ENCODE data around the gene OR51S1. TPM values are rescaled to one million over a fixed set of nuclear protein-coding genes. Genes with fewer than 3 reads are reported as not detected.
"Not testable (repeated sequence)": the region's sequence is repeated elsewhere in the genome, so short reads cannot be mapped to it uniquely, and the experiment has no call there.

OR51S1 gene
- total RNA-seq, 1 donor from 2014 or later = not detected

DNA sequence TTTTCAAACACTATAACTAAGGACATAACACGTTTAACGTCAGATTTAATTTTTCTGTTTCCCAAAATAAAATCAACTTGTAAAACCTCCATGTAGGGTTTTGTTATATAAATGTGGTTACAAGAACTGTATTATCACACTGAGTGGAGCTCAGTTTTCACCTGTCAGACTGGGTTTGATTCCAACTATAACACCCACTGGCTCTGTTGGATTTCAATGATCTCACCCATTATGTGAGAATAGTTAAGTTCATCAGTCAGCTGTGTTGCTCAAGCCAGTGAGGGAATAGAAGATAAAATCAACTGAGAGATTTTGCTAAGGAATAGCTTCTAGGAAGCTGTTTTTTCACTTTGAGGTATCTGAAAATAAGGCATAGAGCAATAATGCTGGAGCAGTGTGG is 39.8 kb downstream of the OR51S1 start:
- no peak overlapping the region for H3K4me3 ChIP-seq (ENCODE audit: low read depth, low read length)
- DNase-seq (ENCODE audit: low read depth) = no peak
- TF ChIP-seq, protein P1, sequence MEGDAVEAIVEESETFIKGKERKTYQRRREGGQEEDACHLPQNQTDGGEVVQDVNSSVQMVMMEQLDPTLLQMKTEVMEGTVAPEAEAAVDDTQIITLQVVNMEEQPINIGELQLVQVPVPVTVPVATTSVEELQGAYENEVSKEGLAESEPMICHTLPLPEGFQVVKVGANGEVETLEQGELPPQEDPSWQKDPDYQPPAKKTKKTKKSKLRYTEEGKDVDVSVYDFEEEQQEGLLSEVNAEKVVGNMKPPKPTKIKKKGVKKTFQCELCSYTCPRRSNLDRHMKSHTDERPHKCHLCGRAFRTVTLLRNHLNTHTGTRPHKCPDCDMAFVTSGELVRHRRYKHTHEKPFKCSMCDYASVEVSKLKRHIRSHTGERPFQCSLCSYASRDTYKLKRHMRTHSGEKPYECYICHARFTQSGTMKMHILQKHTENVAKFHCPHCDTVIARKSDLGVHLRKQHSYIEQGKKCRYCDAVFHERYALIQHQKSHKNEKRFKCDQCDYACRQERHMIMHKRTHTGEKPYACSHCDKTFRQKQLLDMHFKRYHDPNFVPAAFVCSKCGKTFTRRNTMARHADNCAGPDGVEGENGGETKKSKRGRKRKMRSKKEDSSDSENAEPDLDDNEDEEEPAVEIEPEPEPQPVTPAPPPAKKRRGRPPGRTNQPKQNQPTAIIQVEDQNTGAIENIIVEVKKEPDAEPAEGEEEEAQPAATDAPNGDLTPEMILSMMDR (conservative IDR thresholded peaks at IDR 0.05; ENCODE audit: low read depth, low read length) = no peak

DNA sequence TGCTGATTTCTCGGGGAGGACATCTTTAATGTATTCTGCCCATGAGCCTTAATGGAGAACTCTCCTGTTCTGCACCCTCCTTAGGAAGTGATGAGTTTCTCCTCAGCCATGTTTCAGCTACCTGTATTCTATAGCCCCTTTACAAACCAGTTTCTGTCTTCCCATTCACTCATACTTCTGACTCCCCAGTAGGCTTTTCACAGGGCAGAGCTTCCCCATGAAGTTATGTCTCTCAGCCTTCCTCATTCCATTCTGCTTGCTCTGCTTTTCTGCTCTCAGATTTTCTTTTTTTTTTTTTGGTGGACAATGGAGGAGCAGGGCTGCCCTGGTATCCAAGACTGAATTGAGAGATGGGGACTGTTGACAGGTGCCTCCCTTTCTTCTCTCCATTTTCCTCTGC is 40.5 kb downstream of the OR51S1 start:
- DNase-seq (ENCODE audit: low read depth) = no peak
- TF ChIP-seq, protein P1 (conservative IDR thresholded peaks at IDR 0.05; ENCODE audit: low read depth, low read length) = no peak
- no peak overlapping the region for H3K4me3 ChIP-seq (ENCODE audit: low read depth, low read length)

DNA sequence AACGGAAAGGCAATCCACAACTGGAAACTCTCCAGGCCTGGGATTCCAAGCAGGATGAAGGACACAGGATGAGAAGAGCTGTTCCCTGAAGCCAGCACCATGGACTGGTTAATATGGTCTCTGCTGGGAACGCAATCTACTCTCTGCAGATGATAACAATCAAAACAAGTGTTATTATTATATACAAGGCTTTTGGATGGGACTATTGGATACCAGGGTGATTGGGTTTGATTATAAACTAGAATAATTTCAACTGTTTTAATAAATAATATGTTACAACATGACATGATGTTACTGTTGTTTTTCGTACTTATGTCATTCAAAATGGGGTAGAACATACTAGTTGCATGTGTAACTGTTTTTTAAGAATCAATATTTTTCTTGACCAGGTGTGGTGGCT is 44.7 kb downstream of the OR51S1 start, which contains the start of gene OR52R1:
Gene OR52R1, minus strand, starts transcription at position 101 of the 400 bp plus-strand sequence. Its CDS starts 0 bp downstream, at position 101.
- H3K4me3 ChIP-seq (ENCODE audit: low read depth, low read length) = no peak within 1 kb of the TSS
- no peak for DNase-seq (ENCODE audit: low read depth)
- TF ChIP-seq, protein P1 (conservative IDR thresholded peaks at IDR 0.05; ENCODE audit: low read depth, low read length) = no peak

DNA sequence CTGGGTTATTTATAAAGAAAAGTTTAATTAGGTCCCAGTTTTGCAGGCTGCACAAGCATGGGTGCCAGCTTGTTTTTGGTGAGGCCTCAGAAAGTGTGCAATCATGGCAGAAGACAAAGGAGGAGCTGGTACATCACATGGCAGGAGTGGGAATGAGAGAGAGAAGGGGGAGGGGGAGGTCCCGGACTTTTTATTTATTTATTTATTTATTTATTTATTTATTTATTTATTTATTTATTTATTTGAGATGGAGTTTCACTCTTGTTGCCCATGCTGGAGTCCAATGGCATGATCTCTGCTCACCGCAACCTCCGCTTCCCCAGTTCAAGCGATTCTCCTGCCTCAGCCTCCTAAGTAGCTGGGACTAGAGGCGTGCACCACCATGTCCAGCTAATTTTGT is 47.7 kb downstream of the OR51S1 start:
- DNase-seq (ENCODE audit: low read depth) = not testable (repeated sequence)

DNA sequence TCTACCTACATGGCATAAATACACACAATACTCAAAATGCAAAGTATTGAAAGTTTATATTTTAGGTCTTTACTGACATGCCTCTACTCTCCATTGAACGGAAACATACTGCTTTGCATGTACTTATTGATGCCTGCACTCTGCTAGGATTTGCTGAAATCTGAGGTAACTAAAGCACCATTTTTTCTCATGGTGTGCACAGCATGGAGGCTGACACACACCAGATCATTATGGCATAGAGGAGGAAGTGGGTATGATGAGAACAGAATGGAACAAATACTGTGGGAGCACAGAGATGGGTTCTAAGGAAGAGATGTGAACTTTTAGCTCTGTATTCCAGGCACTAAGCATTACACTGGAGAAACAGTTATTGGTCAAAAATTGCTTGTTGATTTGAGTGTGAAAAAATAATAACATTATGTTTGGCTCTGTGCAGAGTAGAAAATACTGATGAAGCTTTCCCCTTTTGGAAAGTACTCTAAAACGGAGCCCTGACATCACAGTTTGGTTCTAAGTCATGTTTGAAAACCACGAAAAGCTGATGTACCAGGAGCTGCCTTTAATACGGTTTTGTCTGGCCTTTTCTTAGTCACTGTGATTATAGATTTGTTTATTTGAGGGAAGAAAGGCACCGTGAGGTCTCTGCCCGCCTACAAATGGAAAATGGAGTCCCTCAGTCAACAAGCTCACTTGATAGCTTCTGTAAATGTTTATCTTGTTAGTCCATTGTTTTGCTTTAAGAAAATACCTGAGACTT is 50.4 kb downstream of the OR51S1 start:
- TF ChIP-seq, protein P1 (conservative IDR thresholded peaks at IDR 0.05; ENCODE audit: low read depth, low read length) = no peak
- no peak for DNase-seq (ENCODE audit: low read depth)
- H3K4me3 ChIP-seq (ENCODE audit: low read depth, low read length) = no peak overlapping the region

More for the DNA sequence above, 47.7 kb downstream of the OR51S1 start:
- not testable (repeated sequence) for H3K4me3 ChIP-seq (ENCODE audit: low read depth, low read length)

Other genes starting within 250 kb of the OR51S1 start
- gene TRIM68, start 241.0 kb downstream of the OR51S1 start, total RNA-seq = 7.9 and 8.5 TPM in 2 replicates
- not detected in 2 replicates for gene OR51D1, start 211.7 kb downstream of the OR51S1 start, total RNA-seq
- gene OR51E1, start 205.2 kb downstream of the OR51S1 start, total RNA-seq = not detected in 2 replicates
- not detected in 2 replicates for gene OR51E2, start 151.4 kb downstream of the OR51S1 start, total RNA-seq
- gene MMP26, start 144.4 kb downstream of the OR51S1 start, total RNA-seq = not detected in 2 replicates
- gene OR51F1, start 79.3 kb downstream of the OR51S1 start, total RNA-seq = not detected in 2 replicates
- gene OR52R1, start 44.8 kb downstream of the OR51S1 start, total RNA-seq = not detected in 2 replicates
- not detected in 2 replicates for gene OR51F2, start 27.9 kb downstream of the OR51S1 start, total RNA-seq
- gene OR51T1, start 32.7 kb upstream of the OR51S1 start, total RNA-seq = not detected in 2 replicates
- gene OR51A7, start 54.6 kb upstream of the OR51S1 start, total RNA-seq = not detected in 2 replicates
- gene OR51G2, start 70.1 kb upstream of the OR51S1 start, total RNA-seq = not detected in 2 replicates
- not detected in 2 replicates for gene OR51G1, start 75.1 kb upstream of the OR51S1 start, total RNA-seq
- not detected in 2 replicates for gene OR51A4, start 98.4 kb upstream of the OR51S1 start, total RNA-seq
- not detected in 2 replicates for gene OR51A2, start 106.5 kb upstream of the OR51S1 start, total RNA-seq
- not detected in 2 replicates for gene OR51L1, start 145.6 kb upstream of the OR51S1 start, total RNA-seq
- not detected in 2 replicates for gene OR52J3, start 197.3 kb upstream of the OR51S1 start, total RNA-seq
- gene OR52E2, start 210.4 kb upstream of the OR51S1 start, total RNA-seq = not detected in 2 replicates
- gene OR52E1, start 220.4 kb upstream of the OR51S1 start, total RNA-seq = not detected in 2 replicates

Measured in epithelial cell of proximal tubule (primary cell).